G401 (cell line): ENCODE results near the gene SMAD6. TPM values are rescaled to one million over a fixed set of nuclear protein-coding genes. Genes with fewer than 3 reads are reported as not detected.

ENCODE experiments used
- DNase-seq: peaks from one replicate; pipeline ENCODE4 v3.0.0-alpha.2; 2015; ENCODE audit warnings: low spot score
- in situ Hi-C: cut with HindIII; loops from 2 replicates; pipeline ENCODE4 v1.10.0; 2016; ENCODE audit warnings: low sequenced_read_pairs, mixed read lengths
- total RNA-seq: library from RNA; depleted of rRNA; stranded (reverse); fragments of >200 nt; shearing (Covaris generic); gene quantifications from 2 replicates; pipeline ENCODE4 v1.2.3, GENCODE V29; 2014

The SMAD6 gene
- total RNA-seq, 1 experiment from 2014 or later: 84.0 TPM

DNA sequence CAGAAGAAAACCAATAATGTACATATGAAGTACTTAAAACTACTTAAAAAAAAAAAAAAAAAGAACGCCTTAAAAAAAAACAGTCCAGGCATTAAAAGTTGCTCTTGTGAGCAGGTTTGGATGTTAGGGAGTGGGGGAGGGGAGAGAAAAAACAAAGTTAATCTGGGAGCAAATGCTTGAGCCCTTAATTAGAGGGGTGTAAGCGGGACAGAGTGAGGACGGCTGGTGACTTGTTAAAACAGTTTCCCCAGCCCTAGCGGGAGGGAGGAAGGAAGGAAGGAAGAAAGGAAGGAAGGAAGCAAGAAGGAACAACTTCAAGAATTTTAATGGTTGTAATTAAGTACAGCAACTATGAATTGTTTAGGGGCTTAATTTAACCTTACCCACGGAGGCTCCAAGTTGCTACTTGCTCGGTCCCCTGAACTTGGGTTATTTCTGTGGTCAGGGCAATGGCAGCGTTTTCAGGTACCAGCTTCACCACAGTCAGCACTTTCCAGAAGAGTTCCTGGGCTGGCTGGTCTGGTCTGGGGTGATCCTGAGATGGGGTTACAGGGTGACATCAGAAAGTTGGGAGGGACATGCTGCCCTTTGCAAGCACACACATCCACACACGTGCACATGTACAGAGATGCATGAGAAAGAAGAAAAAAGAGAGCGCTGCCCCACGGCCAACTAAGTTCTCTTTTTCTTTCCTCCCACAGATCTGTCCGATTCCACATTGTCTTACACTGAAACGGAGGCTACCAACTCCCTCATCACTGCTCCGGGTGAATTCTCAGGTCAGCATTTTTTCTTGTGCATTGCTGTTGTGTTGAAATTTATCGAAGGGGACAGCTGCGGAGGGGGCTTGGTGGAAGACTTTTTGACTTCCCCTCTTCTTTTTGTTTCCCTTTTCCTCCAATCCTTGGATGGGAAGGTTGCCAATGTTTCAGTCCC is 14.0 kb downstream of the SMAD6 start:
- in situ Hi-C loops: no loop called here
- no peak for DNase-seq

DNA sequence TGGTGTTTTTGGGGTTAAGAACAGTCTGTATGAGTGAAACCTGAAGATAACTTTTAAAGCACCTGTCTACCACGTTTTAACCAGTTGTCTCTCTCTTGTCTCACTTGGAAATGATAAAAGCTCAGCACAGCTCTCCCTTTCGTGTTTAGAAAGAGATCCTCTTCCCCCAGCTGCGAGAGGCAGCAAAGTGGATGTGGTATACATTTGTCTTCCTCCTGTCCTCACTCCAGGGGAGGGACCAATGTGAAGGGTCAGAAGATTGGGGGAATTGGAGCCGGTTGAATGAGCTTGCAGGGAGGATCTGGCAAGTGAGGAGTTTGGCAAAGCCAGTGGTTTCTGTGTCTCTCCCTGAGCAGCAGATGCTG is 14.6 kb downstream of the SMAD6 start:
- in situ Hi-C loops: no loop called here
- DNase-seq: no peak

DNA sequence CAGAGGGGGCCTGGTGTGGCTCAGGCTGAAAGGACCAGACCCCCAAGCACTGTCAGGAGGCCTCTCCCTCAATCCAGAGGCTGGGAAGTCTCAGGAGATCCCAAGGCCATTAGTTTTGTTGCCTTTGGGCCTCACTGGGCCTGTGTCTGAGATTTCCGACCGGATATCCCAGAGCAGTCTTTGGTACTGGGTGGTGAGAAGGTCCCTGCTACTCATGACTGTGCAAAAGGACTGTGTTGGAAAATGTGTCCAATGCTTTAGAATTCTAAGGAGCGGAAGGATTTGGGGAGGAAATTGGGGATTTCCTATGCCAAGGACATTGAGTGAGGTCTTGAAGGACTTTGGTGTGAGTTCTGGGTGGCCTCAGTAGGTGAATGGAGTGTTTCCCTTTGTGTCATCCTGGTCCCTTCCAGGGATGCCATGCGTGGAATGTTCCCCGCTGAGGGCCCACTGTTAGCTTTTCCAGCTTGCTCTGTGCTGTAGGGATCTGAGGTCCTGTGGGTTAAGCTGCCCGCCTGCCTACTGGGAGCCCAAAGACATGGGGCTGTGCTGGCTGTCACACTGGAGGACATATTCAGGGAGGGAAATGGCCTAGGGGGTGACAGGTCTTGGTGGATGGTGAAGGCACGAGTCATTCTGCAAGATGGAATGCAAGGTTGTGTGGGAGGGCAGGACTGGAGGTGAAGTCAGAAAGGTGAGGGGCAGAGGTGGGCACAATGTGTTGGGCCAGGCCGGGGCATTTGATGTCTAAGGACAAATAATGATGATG is 16.4 kb downstream of the SMAD6 start:
- no peak for DNase-seq
- in situ Hi-C loops: no loop called here

GRCh38 chr15:66719471-66719870 is 17.4 kb downstream of the SMAD6 start:
- DNase-seq: no peak
- in situ Hi-C loops: no loop called here

DNA sequence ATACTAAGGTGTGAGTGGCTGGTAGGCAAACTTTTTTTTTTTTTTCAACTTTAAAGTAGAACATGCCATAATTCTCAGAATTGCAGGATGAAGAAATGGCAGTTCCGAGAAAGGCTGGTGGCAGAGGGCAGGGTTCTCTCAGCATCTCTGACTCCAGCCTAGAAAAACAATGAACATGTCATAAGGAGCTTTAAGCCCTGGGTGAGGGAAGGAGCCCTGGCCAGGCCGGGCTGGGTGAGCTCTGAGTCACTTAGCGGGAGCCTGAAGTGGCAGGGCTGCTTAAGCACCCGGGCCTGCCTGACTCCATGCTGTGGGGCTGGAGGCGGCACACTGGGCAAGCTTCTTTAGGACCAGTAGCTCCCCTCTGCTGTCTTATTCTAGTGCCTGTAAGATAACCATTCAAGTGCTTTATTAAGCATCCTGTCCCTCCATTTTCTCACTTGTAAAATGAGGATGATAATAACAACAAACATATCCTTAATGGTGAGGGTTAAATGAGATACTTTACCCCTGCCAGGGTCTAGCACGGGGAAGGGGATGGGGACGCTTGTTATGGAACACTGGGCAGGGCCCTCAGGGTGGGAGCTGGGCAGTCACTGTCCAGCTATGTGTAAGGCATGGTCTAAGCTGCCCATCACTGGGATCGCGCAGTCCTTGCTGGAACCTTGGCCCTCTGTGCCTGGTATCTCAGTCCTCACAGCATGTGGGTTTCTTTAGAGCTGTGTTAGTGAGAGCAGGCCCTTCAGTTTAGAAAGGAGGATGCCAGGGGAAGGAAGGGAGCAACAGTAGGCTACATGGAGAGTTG is 18.4 kb downstream of the SMAD6 start:
- in situ Hi-C loops: no loop called here
- DNase-seq: no peak

GRCh38 chr15:66721020-66721419 is 19.0 kb downstream of the SMAD6 start:
- DNase-seq: no peak
- in situ Hi-C loops: no loop called here

GRCh38 chr15:66721501-66721937 is 19.5 kb downstream of the SMAD6 start:
- in situ Hi-C loops: no loop called here
- no peak for DNase-seq

DNA sequence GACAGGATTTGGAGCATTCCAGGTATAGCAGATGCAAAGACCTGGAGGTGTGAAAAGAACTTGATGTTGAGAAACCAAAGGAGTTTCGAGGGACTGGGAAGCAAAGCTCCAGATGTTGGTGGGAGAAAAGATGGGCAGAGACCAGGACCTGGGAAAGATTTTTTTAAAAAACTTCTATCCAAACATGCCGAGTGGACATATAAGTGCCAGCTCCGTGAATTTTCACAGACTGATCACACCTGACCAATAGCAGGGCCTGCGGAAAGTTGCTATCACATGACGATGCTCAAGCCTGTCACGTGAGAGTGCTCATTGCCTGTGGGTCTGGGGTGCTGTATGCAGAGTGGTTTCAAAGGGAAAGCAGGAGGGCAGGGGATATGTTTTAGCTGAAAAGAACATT is 19.9 kb downstream of the SMAD6 start:
- no peak for DNase-seq
- in situ Hi-C loops: no loop called here

DNA sequence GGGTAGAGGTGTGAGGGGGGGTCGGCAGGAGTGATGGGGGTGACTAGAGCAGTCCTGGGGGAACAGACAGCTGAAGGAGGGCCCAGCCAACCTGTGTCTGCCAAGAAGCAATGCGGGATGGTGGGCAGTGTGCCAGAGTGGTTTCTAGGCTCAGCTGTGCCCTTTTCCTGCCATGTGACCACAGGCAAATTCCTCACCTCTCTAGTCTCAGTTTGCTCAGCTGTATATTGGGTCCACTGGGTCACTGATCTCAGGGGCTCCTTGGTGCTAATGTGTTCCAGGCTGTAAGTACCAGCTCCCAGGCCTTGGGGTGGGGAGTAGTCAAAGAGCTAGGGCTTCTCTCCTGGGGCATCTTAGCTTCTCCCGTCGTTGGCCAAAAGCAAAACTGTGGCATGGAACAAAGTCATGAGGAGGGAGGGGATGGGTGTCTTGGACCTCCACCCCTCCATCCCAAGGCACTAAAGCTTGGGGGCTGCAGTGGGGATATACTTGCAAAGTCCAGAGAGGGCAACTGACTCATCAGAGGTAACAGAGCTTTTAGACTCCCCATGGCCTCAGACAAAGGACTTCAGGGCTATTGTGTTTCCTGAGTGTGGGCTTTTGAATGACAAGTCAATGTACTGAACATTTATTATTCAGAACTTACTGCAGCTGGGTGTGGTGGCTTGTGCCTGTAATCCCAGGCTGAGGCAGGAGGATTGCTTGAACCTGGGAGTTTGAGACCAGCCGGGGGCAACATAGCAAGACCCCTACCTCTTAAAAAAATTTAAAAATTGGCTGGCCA is 20.9 kb downstream of the SMAD6 start:
- in situ Hi-C loops: no loop called here
- no peak for DNase-seq

GRCh38 chr15:66723826-66724731 is 22.0 kb downstream of the SMAD6 start:
- in situ Hi-C loops: no loop called here
- DNase-seq: no peak

DNA sequence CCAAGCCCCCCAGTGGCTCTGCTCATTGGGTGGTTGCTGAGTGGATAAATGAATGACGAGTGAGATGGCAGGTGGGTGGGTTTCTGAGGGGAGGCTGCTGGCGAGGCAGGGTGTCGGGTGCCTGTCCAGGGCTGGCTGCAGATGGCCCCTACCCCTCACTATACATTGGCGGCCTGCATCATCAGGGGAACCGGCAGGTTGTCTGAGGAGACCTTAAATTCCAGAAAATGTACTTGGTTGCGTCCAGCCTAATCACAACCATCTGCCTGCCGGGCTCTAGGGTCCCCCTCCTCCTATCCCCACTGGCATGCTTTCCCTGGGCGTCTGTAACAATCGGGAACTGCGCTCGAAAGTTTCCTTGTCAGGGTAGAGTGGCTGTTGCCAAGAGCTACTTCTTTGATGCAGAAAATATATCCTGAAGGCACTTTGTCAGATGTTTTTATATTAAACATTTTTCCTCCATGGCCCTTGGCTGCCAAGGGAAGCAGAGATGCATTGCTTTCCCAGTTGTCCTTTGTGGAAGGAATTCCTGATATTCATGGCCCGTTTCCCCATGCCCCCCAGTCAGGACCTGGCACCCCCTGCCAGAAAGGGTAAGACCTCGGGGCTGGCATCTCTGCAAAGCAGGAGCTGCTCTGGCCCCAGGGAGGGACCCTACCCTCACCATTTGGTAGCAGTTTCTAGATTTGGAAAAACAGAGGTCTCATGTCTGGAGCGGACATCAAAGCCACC is 22.9 kb downstream of the SMAD6 start:
- no peak for DNase-seq
- in situ Hi-C loops: no loop called here

DNA sequence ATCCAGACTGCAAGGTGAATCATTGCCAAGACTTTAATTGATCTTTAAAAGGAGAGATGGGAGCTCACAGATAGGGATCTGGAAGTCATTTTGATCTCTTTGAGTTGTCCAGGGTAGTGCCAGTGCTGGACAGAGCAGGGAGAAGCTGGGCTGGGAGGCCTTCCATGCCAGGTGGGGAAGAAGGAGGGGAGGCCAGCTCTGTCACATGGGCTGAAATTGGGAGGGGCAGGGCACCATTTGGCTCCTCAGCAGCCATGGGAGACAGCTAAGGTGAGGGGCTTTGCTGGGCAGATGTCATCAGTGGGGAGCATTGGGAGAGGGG is 23.4 kb downstream of the SMAD6 start:
- in situ Hi-C loops: no loop called here
- no peak for DNase-seq

GRCh38 chr15:66726386-66726785 is 24.4 kb downstream of the SMAD6 start:
- in situ Hi-C loops: no loop called here
- DNase-seq: no peak

DNA sequence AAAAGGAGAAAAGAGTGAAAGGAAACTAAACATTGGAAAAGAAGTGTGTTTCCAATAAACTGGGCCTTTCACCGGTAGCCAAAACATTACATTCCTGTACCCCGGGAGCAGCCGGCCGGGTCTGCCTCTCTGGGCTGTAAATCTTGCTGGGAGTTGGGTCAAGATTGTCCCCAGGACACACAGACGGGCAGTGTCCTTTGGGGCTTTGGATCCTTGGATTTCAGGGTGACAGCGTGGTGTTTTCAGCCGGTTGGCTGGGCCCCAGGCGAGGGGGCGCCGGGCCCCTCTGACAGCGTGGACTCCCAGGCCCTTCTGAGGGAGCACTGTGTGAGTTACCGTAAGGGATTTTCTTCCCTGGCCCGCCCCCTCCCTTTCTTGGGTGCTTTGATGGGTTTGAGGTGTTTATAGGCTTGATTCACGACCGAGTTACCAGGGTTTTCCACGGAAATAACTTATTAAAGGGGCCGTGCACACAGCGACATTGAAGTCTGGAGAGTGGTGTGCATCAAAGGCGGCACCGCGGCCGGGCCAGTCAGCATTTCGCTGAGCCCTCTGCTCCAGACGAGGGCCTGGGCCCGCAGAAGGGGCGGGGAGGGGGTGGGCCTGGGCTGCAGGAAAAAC is 27.4 kb downstream of the SMAD6 start:
- DNase-seq: no peak
- in situ Hi-C loops: no loop called here

DNA sequence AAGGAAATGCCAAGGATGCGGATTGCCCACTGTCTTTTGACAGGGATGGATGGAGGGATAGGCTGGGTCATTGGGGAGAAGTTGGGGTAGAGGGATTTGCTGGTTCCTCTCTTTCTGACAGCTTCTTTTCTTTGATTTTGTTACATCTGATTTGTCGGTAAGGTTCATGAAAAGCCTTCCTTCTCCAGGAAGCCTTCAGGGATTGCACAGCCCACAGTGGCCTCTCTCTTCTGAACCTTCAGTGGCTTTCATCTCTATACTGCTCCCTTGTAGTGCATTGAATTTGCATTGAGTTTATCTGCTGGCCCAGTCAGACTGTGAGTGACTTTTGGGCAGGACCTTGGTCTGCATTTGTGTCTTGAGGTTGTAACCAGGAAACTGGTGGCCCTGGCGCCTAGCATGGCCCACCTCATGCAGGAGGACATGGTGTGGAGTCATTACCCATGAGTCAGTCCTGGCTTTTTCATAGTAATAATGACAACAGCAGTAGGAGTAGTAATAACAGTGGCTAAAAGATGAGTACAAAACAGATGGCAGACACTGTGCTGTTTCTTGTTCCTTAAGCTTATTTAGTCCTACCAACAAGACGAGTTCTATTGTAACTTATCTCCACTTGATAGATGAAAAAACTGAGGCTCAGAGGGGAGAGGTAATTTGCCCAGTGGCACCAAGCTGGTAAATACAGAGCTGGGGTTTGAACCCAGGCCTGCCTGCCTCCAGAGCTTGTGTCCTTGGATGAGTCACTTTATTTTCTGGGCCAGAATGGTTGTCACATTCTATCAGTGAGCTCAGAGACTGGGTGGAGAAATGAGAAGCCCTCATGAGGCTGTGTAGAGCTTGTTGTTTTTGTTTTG is 28.4 kb downstream of the SMAD6 start:
- no peak for DNase-seq
- in situ Hi-C loops: no loop called here

GRCh38 chr15:66733976-66734375 is 31.9 kb downstream of the SMAD6 start:
- peak; percentile 15 for DNase-seq
- in situ Hi-C loops: no loop called here
